Epithelial cell of esophagus (primary cell): Measurements from ENCODE around the gene CPT1A.

ENCODE experiments used
- DNase-seq: peaks from one replicate; pipeline ENCODE4 v3.0.0; 2010; ENCODE audit warnings: low read depth
- H3K4me3 ChIP-seq: 2 replicates; pipeline ENCODE4 v1.5.1; 2011; ENCODE audit warnings: mild to moderate bottlenecking, low read length, control low read depth
- CTCF ChIP-seq: IDR thresholded peaks from 2 replicates; pipeline ENCODE4 v1.5.1; 2011; ENCODE audit warnings: low read depth, mild to moderate bottlenecking, low read length, control low read depth, inconsistent platforms; ENCODE audit not compliant: insufficient read depth; ENCODE audit errors: missing control alignments

CPT1A gene

GRCh38 chr11:68837583-68838571 is 3.8 kb downstream of the CPT1A start:
- no peak for DNase-seq
- H3K4me3 ChIP-seq = no peak overlapping the region
- no peak for TF ChIP-seq CTCF

DNA sequence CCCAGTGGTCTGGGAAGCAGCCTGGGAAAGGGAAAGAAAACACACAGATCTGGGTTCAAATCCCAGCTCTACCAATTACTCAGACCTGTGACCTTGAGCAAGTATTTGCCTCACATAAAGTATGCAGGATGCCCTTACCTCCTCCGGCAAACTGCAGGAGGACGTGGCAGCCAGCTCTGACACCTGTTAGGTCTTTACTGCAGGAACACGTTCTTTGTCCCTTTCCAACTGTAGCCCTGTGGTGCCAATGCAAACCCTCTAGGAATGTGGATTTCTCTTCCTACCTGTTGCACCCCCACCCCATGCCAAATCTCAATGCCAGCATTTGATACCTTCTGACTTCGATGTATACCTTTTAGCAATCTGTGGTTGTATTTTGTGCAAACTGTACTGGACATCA is 6.0 kb downstream of the CPT1A start:
- H3K4me3 ChIP-seq = no peak overlapping the region
- TF ChIP-seq CTCF = no peak
- no peak for DNase-seq

DNA sequence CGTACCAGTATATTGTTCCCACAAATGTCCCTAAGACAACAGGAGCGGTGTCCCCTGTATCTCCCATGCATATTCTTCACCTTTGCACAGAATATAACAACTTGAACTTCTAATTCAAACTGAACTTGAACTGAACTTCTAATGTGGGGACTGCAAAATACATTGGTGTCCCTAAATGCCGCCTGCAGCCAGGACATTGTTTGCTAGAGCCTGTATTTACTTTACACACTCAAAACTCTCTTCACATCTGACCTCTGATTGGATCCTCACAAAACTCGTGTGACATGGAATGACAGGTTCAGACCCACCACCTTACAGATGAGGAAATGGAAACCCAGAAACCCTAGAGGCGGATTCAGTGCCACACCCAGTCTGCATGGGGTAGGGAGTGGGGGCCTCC is 6.4 kb downstream of the CPT1A start:
- DNase-seq = no peak
- TF ChIP-seq CTCF = no peak

DNA sequence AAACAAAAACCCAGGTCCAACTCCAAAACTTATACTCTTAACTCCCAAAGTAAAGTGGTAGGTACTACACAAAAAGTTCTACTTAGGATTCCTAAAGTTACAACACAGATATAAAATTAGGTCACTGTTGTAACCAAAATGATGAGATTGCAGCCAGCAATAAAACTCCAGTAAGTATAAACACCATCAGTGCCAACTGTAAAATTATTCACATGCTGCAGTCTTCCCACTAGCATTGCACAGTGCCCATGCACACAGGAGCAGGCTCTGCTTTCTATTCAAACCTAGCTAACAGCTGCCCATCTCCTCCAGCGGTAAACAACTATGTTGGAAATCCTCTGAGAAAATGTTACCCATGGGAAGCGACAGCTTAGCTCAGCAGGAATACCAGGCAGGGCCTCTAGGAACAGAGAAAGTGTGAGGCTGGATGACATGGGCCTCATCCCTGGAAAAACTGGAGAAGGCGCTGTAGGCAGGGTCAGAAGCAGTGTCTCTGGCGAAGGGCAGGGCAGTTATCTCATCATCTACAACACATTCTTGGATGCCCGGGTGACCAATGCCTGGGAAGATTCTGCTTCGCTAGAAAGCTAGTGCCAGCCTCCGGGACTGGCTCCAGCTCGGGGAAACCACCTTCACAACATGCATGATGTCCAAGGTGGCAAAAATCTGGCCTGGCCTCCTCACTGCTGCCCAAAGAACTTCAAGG is 9.1 kb downstream of the CPT1A start:
- no peak overlapping the region for H3K4me3 ChIP-seq
- no peak for DNase-seq
- TF ChIP-seq CTCF = no peak

More for the DNA sequence above, 6.4 kb downstream of the CPT1A start:
- no peak overlapping the region for H3K4me3 ChIP-seq

- no peak for DNase-seq
- TF ChIP-seq CTCF = no peak
- no peak overlapping the region for H3K4me3 ChIP-seq
Measured at GRCh38 chr11:68831124-68831523, 10.6 kb downstream of the CPT1A start.

GRCh38 chr11:68829581-68829980 is 12.1 kb downstream of the CPT1A start:
- TF ChIP-seq CTCF = no peak
- no peak overlapping the region for H3K4me3 ChIP-seq

DNA sequence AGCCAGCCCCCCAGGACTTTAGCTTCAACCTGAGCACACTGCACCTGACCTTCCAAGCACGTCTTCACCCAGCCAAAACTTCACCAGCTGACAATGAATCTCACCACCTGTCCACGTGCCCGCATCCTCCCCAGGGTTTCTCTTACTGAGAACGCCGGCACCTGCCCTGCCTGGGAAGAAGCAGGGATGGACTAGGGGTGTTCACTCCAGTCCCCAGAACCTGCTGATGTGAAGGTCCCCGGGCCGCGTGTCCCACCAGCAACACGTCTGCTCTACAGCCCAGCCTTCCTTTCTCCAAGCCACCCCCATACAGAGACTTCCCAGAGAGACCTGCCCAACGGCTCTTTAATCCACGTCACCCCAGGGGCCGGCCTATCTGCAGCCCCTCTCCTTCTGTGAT is 12.8 kb downstream of the CPT1A start:
- H3K4me3 ChIP-seq = no peak overlapping the region
- no peak for TF ChIP-seq CTCF
- DNase-seq = no peak

More at GRCh38 chr11:68829581-68829980, 12.1 kb downstream of the CPT1A start:
- no peak for DNase-seq
